Endometrial microvascular endothelial cells (primary cell): ENCODE data around the gene MUCL3. TPM values are rescaled to one million over a fixed set of nuclear protein-coding genes. Genes with fewer than 3 reads are reported as not detected.
"Not testable (repeated sequence)": the region's sequence is repeated elsewhere in the genome, so short reads cannot be mapped to it uniquely, and the experiment has no call there.

Experiments used
- in situ Hi-C: cut with HindIII; loops from 2 replicates; pipeline ENCODE4 v1.10.0; 2017; ENCODE audit warnings: low sequenced_read_pairs, low pct_unique_long_range_greater_than_20kb; ENCODE audit errors: inconsistent ontology term
- total RNA-seq: library from RNA; depleted of rRNA; stranded (reverse); fragments of >200 nt; gene quantifications from one replicate; pipeline ENCODE4 v1.2.3, GENCODE V29; 2015; ENCODE audit errors: inconsistent ontology term

Gene MUCL3, protein sequence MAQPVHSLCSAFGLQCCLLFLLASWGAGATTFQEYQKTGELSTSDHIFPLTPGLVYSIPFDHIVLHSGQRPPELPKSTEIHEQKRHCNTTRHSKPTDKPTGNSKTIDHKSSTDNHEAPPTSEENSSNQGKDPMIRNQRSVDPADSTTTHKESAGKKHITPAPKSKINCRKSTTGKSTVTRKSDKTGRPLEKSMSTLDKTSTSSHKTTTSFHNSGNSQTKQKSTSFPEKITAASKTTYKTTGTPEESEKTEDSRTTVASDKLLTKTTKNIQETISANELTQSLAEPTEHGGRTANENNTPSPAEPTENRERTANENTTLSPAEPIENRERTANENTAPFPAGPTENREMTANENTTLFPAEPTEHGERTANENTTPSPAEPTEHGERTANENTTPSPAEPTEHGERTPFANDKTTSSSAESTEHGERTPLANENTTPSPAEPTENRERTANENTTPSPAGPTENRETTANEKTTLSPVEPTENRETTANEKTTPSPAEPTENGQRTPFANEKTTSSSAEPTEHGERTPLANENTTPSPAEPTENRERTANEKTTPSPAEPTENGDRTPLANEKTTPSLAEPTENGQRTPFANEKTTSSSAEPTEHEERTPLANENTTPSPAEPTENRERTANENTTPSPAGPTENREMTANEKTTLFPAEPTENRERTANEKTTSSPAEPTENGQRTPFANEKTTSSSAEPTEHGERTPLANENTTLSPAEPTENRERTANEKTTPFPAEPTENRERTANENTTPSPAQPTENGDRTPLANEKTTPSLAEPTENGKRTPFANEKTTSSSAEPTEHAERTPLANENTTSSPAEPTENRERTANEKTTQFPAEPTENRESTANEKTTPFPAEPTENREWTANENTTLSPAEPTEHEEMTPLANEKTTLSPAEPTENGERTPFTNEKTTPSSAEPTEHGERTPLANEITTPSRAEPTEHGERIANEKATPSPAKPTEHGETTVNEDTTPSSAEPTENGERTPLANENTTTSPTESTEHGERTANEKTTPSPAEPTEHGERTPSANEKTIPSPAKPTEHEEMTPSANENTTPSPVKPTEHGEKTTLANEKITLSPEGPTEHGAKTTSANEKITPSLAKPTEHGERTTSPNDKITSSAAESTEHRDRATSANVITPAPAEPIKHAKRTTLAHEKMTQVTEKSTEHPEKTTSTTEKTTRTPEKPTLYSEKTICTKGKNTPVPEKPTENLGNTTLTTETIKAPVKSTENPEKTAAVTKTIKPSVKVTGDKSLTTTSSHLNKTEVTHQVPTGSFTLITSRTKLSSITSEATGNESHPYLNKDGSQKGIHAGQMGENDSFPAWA (N-terminal part only)
- not detected for total RNA-seq

DNA sequence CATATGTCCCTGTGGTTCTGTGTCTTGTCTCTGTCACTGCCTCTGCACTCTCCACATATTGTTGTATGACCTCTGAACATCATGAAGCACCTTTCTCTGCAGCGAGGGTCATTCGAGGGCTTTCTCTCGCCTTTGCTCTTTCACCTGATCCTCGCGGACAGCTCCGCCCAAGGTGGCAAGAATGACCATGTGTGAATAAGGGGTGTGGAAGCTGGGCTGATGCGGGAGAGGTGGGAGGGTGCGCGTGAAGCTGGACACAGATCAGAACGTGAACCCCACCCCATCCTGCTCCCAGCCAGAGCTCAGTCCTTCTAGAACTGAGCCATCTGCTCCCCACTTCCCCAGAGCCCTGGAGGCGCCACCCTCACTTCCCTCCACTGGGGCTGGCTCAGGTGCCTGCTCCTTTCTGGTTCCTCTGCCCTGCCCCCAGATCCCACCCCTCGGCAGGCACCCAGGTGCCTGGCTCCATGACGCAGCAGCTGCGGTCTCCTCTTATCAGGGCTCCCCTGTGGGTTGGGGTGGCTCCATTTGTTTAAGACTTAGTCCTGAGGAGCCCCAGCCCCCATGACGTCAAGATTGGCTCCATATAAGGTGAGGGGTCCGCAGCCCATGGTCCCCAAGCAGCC is at the start of gene MUCL3:
Gene MUCL3 (plus strand): TSS at position 613 of the 626 bp plus-strand sequence. CDS start 27 bp downstream, outside the sequence.
- in situ Hi-C loops, result no loop called here

DNA sequence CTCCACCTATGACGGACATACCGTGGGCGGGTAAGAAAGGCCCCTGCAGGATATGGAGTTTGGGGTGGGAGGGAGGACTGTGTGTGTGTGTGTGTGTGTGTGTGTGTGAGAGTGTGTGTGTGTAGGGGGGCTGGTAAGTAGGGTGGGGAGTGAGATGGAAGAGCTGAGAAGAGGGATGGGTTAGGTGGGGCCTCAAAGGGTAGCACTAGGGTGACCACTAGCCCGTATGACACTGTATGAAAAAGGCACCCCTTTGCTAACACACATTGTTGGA is 49.4 kb upstream of the MUCL3 start:
- in situ Hi-C loops, result no loop called here

DNA sequence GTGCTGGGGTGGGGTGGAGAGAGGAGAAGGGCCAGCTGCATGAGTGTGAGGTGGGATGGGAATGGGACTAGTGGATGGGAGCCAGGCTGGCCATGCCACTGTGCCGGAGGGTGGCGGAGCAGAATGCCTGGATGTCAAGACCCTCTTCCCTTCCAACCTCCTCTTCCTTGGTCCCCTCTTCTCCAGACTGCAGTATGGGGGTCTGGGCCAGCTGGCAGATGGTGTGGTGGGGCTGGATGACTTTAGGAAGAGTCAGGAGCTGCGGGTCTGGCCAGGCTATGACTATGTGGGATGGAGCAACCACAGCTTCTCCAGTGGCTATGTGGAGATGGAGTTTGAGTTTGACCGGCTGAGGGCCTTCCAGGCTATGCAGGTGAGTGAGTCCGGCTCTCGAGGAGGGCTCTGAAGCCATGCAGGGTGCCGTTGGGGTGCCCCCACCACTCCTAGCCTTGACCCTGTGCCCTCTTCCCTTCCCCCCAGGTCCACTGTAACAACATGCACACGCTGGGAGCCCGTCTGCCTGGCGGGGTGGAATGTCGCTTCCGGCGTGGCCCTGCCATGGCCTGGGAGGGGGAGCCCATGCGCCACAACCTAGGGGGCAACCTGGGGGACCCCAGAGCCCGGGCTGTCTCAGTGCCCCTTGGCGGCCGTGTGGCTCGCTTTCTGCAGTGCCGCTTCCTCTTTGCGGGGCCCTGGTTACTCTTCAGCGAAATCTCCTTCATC is 48.8 kb upstream of the MUCL3 start:
- in situ Hi-C loops, result no loop called here

DNA sequence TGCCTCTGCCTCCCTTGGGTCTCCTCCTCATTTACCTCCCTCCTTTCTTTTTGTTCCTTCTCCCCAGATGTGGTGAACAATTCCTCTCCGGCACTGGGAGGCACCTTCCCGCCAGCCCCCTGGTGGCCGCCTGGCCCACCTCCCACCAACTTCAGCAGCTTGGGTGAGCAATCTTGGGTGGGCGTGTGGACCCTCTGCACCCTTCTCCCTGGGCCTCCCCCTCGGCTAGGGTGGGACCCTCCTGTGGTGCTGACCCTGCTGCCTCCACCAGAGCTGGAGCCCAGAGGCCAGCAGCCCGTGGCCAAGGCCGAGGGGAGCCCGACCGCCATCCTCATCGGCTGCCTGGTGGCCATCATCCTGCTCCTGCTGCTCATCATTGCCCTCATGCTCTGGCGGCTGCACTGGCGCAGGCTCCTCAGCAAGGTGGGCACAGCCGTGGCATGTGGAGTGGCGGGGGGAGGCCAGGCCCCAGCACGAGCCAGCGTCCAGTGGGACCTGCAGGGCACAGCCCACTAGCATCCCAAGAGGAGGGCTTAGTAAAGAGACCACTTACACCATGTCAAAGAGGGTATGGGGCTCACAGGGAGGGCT is 47.7 kb upstream of the MUCL3 start:
- in situ Hi-C loops, result no loop called here

DNA sequence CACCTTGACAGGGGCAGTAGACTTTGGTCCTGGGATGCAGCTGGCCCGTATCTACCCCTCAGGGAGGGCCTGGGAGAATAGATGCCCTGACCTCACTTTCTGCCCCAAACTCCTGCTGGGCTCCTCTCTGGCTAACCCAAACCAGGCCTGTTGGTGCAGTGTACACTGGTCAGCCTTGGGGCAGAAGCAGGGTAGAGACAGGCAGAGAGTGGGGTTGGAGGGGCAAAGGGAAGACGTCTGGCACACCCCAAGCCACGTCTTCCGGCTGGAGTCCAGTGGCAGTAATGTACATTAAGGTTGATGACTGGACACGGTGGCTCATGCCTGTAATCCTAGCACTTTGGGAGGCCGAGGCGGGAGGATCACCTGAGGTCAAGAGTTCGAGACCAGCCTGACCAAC is 47.1 kb upstream of the MUCL3 start:
- in situ Hi-C loops, result no loop called here

DNA sequence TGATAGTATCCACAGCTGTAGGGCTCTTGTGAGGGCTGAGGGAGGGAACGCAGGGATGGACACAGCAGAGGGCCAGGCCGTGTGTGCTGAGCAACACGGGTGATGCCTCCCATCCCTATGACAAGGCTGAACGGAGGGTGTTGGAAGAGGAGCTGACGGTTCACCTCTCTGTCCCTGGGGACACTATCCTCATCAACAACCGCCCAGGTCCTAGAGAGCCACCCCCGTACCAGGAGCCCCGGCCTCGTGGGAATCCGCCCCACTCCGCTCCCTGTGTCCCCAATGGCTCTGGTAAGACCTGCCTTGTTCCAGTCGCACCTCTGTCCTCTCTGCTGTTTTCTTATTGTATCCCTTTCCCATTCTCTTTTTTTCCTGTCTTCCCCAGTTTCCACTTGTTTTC is 46.4 kb upstream of the MUCL3 start:
- in situ Hi-C loops, result no loop called here

DNA sequence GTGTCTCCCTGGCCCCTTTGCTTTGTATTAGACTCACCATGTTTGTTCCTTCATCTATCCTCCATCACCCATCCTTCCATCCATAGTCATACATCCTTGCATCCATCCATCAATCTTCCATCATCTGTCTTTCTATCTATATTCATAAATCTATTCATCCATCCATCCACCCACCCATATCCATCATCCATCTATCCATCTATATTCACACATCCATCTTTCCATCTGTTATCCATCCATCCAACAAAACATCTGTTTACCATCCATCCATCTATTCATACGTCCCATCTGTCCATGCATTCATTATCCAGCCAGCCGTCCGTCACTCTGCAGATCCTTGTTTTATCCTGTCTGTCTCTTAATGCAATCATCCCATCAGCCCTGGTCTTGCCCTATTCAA is 45.8 kb upstream of the MUCL3 start:
- in situ Hi-C loops, result no loop called here

DNA sequence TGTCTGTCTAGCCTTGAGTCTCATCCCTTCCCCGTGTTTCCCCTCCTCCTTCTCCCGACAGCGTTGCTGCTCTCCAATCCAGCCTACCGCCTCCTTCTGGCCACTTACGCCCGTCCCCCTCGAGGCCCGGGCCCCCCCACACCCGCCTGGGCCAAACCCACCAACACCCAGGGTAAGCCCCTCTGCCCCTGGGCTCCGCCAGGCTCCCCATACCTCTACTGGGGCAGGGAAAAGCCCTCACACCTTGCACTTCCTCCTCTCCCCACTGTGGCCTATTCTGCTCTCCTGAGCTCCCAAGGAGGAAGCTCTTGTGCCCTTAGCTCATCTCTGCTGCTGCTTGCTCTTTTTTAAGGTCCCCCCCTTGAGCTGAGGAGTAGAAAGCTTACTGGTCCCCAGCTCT is 45.4 kb upstream of the MUCL3 start:
- in situ Hi-C loops, result no loop called here

DNA sequence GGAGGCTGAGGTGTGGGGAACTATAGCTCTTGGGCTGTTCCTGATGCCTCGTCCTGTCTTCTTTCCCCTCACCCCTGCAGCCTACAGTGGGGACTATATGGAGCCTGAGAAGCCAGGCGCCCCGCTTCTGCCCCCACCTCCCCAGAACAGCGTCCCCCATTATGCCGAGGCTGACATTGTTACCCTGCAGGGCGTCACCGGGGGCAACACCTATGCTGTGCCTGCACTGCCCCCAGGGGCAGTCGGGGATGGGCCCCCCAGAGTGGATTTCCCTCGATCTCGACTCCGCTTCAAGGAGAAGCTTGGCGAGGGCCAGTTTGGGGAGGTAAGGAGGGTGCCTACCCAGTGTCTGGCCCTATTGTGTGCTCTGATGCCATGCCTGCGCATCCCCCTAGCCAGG is 44.2 kb upstream of the MUCL3 start:
- in situ Hi-C loops, result no loop called here

DNA sequence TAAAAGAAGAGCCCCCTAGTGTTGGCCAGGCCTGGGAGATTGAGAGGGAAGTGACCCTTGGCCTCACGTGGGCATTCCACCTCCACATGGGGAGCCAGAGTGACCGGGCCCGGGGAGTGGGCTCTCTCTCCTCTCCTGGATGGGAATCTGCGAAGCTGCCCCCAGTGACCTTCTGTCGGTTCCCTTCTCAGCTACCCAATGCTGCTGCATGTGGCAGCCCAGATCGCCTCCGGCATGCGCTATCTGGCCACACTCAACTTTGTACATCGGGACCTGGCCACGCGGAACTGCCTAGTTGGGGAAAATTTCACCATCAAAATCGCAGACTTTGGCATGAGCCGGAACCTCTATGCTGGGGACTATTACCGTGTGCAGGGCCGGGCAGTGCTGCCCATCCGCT is 42.9 kb upstream of the MUCL3 start:
- in situ Hi-C loops, result no loop called here

DNA sequence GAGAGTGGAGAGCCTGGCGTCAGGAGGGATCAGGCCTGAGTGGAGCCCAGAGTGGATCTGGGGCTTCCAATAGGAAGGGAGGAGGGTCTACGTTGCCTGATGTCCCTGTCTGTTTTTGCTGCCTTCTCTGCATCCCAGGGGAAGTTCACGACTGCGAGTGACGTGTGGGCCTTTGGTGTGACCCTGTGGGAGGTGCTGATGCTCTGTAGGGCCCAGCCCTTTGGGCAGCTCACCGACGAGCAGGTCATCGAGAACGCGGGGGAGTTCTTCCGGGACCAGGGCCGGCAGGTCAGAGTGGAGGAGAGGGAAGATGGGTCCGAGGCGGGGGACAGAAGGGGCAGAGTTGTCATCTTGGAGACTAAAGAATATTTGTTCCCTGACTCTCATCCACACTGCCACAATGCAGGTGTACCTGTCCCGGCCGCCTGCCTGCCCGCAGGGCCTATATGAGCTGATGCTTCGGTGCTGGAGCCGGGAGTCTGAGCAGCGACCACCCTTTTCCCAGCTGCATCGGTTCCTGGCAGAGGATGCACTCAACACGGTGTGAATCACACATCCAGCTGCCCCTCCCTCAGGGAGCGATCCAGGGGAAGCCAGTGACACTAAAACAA is 41.9 kb upstream of the MUCL3 start:
- in situ Hi-C loops, result no loop called here

DNA sequence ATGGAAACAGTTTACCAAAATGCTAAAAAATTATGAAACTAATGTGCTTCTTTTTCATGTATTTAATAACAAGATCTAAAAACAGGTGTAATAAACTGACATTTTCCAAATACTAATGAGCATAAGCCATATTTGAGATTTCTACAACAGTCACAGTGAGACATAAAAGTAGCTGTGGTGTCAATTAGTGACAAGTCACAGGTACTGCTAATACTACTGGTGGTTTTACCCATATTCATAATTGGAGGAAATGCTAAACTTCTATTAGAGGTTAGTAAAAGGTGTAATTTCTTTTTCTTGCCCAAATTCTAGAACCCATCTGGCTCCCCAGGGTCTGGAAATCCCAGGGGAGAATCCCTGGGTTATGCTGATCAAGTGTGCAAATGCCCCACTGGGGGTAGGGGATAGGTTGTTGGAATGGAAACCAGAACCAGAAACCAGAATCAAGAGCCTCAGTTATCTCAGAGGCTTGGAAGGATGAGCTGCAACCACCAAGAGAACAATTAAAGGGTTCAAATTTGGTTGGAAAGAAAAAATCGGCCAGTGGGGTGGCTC is 39.8 kb upstream of the MUCL3 start:
- in situ Hi-C loops, result no loop called here

DNA sequence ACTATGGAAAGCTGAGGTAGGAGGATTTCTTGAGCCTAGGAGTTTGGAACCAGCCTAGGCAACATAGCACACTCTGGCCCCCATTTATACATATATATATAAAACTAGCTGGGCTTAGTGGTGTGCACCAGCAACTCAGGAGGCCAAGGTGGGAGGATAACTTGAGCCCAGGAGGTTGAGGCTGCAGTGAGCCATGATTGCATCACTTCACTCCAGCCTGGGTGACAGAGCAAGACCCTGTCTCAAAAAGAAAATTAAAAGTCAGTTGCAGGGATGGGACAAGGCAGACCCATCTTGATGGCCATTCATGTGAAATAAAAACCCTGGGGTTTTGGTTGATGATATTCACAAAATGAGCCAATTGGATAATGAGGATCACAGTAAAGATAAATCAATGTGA is 39.3 kb upstream of the MUCL3 start:
- in situ Hi-C loops, result no loop called here

DNA sequence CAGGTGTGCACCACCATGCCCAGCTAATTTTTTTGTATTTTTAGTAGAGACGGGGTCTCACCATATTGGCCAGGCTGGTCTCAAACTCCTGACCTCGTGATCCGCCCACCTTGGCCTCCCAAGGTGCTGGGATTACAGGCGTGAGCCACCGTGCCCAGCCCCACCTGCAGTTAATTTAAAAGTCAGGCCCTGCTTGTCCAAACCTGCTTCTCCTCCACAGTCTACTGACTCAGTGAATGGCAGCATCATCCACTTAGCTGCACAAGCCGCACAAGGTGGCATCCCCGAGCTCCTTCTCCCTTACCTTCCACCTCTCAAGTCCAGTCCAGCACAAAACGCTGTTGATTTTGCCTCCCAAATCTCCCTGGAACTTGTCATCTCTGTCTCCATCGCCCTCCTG is 38.6 kb upstream of the MUCL3 start:
- in situ Hi-C loops, result not testable (repeated sequence)

DNA sequence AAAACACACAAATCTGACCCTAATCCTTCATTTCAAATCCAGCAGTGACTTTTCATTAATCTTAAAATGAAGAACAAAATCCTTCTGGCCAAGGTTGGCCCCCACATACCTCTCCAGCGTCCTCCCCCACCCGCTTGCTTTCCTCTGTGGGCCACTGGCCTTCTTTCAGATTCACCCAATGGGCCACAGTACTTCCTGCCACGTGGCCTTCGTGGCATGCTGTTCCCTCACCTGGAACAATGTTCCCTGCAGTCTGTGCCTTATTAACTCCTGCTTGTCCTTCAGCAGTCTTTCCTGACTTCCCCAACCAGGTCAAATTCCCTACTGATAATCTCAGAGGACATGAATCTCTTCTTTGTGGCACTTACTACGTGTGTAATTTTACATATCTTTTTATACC is 38.1 kb upstream of the MUCL3 start:
- in situ Hi-C loops, result no loop called here

DNA sequence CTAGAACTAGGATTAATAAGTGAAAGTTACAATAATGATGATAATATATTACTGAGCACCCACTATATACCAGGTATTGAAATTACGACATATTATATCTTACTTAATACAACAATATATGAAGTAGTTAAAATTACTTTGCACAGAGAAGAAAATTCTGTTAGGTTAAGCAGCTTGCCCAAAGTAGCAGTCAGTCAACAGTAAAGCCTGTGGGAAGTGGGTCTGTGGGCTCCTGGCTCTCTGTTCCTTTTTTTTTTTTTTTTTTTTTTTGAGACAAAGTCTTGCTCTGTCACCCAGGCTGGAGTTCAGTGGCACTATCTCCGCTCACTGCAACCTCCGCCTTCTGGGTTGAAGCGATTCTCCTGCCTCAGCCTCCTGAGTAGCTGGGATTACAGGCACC is 37.5 kb upstream of the MUCL3 start:
- in situ Hi-C loops, result no loop called here

DNA sequence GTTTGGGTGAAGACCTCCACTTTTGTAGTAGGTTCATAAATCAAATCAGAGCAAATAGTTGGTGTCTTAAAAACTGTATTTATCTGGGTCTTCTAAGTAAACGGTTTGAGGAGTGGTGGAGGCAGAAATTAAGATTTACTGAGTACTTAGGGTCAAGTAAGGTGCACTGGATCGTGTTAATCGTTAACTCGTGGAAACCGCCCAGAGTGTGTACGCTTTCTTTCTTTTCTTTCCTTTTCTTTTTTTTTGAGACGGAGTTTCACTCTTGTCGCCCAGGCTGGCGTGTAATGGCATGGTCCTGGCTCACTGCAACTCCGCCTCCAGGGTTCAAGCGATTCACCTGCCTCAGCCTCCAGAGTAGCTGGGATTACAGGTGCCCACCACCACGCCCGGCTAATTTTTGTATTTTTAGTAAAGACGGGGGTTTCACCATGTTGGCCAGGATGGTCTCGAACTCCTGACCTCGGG is 33.4 kb upstream of the MUCL3 start:
- in situ Hi-C loops, result not testable (repeated sequence)
